Heart left ventricle (tissue), 13 donors: ENCODE results near the gene ELAVL1.

Experiments used
- CTCF ChIP-seq, 12 donors: fragments of 200-600 bp; sonication (generic) in 4 of 12; IDR thresholded peaks; one replicate each; pipeline versions ENCODE4 v1.5.0 to v1.8.0; 2018 to 2022; ENCODE audit warnings: antibody characterized with exemption in 12 of 12, mild to moderate bottlenecking in 5 of 12
- POLR2A ChIP-seq, 2 donors: fragments of 450-650 bp; IDR thresholded peaks; one replicate each; pipeline ENCODE4 v1.6.1; 2017; ENCODE audit warnings: antibody characterized with exemption in 2 of 2, mild to moderate bottlenecking in 2 of 2, moderate library complexity in 2 of 2
- donor health status: ischemic (EF 13 %, LVEDD 7.1; RV severe dilation, severe dysfunction).
- donor health status: DM: no; HTN: yes; CAD: no.
- donor health status: DM: no; HTN: no; CAD: no.
- donor health status: ischemic (EF 25% LVEDD 6.9; RV normal size, moderate dysfunction).
- donor health status: ischemic (EF 25% LVEDD 5.7; RV mildly dilated, moderate dysfunction).
- donor health status: ischemic (EF 35%, LVEDD 5.7; RV mildly dilated, moderate dysfunction).
- donor health status: nonischemic (EF 11% LVEDD 7.7; RV severe dilation, severe dysfunction).
- donor health status: DM: yes; HTN: yes; CAD: no.
- donor health status: PGD.
- donor health status: ischemic (EF 29% LVEDD 5.4; RV normal size, mild dysfunction).
- donor health status: nonischemic (EF 23%, LVEDD 6.1; RV moderate dilation, normal function).

- no peak for TF ChIP-seq POLR2A (IDR thresholded peaks at IDR 0.05)
- TF ChIP-seq CTCF (IDR thresholded peaks at IDR 0.05): no peak
Measured at GRCh38 chr19:8017808-8018207, 12.4 kb upstream of the ELAVL1 start.
